Stimulated activated CD4-positive, alpha-beta T cell treated with anti-CD3 and anti-CD28 coated beads, Interleukin-1b, Interleukin-23, amount 100 ng/mL, for 48 hours (primary cell): Measurements from ENCODE around the gene RABL2A.
A peak's percentile ranks its signal among the peaks of the same experiment; 100 is the strongest.
"Not testable (repeated sequence)": the region's sequence is repeated elsewhere in the genome, so short reads cannot be mapped to it uniquely, and the experiment has no call there.

Source experiments
- DNase-seq: peaks from one replicate; pipeline ENCODE4 v3.0.0-alpha.2; 2020

The RABL2A gene

DNA sequence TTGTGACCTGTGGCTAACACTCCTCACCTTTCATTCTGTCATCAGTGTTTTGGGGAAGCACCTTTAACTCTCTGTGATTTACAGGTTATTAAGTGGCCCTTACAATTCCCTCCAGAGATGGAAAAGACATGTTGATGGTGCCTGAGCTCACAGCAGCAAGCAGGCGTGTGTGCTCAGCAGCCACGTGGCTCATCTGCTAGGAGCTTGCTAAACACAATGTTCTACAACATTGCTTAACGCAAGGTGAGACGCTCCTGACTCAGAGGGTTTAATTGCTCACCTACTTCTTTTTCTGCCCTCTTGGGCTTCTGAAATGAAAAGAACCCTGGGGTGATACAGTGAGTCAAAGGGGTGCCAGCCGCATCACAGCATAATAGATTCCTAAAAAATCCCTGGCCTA is 6.1 kb upstream of the RABL2A start:
- peak; percentile 36 for DNase-seq

DNA sequence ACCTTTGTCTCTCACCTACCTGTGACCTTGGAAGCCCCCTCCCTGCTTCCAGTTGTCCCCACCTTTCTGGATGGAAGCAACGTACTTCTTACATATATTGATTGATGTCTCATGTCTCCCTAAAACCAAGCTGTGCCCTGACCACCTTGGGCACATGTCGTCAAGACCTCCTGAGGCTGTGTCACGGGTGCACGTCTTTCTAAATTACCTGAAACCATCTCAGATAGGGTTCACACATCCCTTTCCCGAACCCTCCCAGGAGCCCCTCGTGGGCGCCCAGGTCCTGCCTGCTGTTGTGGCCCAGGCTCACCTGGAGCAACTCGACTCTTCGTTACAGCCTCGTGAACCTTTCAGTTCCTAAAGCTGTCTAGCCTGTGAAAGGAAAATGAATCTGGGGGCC is 1.2 kb upstream of the RABL2A start:
- DNase-seq = not testable (repeated sequence)

GRCh38 chr2:113632849-113633345 is 5.8 kb downstream of the RABL2A start:
- DNase-seq = not testable (repeated sequence)

- not testable (repeated sequence) for DNase-seq
Observed at GRCh38 chr2:113635358-113635757, 8.3 kb downstream of the RABL2A start.

GRCh38 chr2:113636226-113636625 is 9.2 kb downstream of the RABL2A start:
- DNase-seq = not testable (repeated sequence)

GRCh38 chr2:113638084-113638483 is 11.0 kb downstream of the RABL2A start:
- not testable (repeated sequence) for DNase-seq

- not testable (repeated sequence) for DNase-seq
Observed at GRCh38 chr2:113646217-113646616, 19.2 kb downstream of the RABL2A start.

DNA sequence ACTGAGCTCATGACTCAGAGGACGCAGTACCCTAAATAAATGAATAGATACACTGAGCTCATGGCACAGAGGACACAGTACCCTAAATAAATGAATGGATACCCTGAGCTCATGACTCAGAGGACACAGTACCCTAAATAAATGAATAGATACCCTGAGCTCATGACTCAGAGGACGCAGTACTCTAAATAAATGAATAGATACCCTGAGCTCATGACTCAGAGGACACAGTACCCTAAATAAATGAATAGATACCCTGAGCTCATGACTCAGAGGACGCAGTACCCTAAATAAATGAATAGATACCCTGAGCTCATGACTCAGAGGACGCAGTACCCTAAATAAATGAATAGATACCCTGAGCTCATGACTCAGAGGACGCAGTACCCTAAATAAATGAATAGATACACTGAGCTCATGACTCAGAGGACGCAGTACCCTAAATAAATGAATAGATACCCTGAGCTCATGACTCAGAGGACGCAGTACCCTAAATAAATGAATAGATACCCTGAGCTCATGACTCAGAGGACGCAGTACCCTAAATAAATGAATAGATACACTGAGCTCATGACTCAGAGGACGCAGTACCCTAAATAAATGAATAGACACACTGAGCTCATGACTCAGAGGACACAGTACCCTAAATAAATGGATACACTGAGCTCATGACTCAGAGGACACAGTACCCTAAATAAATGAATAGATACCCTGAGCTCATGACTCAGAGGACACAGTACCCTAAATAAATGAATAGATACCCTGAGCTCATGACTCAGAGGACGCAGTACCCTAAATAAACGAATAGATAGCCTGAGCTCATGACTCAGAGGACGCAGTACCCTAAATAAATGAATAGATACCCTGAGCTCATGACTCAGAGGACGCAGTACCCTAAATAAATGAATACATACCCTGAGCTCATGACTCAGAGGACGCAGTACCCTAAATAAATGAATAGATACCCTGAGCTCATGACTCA is 24.1 kb downstream of the RABL2A start:
- not testable (repeated sequence) for DNase-seq

DNA sequence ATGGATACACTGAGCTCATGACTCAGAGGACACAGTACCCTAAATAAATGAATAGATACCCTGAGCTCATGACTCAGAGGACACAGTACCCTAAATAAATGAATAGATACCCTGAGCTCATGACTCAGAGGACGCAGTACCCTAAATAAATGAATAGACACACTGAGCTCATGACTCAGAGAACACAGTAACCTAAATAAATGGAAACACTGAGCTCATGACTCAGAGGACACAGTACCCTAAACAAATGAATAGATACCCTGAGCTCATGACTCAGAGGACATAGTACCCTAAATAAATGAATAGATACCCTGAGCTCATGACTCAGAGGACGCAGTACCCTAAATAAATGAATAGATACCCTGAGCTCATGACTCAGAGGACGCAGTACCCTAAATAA is 25.5 kb downstream of the RABL2A start:
- not testable (repeated sequence) for DNase-seq

- not testable (repeated sequence) for DNase-seq
Observed at GRCh38 chr2:113656031-113656624, 29.1 kb downstream of the RABL2A start.

- DNase-seq = not testable (repeated sequence)
Observed at GRCh38 chr2:113657735-113658134, 30.7 kb downstream of the RABL2A start.

DNA sequence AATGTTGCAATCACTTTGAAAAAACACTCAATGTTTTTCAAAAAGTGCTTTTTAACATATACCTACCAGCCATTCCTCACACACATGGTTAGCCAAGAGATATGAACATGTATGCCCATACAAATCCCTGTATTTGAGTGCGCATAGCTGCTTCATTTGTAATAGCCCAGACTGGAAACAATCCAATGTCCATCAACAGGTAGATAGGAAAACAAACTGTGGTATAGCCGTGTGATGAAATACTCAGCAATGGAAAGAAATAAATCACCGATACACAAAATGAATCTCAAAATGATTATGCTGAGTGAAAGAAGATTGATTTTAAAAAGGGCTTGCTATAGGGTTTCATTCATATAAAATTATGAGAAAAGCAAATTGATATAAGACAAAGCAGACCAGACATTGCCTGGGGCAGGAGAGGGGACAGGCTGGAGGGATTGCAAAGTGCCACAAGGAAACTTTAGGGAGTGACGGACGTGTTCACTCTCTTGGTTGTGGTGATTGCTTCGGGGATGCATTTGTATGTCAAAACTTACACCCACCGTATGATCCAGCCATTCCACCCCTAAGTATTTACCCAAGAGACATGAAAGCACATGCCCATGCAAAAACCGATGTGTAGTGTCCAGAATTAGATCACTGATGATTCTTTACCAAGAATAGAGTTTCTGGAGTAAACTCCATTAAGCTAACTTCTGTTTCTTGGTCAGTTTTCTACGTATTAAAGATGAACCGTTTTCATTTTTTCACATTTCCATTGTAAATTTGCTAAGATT is 36.4 kb downstream of the RABL2A start:
- not testable (repeated sequence) for DNase-seq

- not testable (repeated sequence) for DNase-seq
Observed at GRCh38 chr2:113664761-113665533, 37.9 kb downstream of the RABL2A start.

DNA sequence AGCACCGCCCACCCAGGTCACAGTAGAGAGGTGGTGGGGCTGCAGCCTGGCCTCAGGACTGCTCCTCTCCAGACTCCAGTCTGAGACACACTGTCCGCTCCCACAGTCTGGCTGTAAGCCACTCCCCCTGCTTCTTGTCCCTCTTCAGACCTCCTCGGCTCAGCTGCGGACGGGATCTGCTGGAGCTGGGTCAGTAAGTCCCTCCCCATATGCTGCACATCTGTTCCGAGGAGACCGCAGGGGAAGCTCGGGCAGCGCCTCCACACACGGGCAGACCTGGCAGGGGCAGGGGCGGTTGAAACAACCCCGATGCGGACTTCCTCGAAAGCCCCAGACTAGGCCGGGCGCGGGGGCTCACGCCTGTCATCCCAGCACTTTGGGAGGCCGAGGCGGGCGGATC is 41.9 kb downstream of the RABL2A start:
- not testable (repeated sequence) for DNase-seq

- no peak for DNase-seq
Observed at GRCh38 chr2:113672326-113672932, 45.4 kb downstream of the RABL2A start.

GRCh38 chr2:113675875-113676274 is 48.8 kb downstream of the RABL2A start:
- DNase-seq = no peak

- no peak for DNase-seq
Observed at GRCh38 chr2:113676623-113677266, 49.7 kb downstream of the RABL2A start.

DNA sequence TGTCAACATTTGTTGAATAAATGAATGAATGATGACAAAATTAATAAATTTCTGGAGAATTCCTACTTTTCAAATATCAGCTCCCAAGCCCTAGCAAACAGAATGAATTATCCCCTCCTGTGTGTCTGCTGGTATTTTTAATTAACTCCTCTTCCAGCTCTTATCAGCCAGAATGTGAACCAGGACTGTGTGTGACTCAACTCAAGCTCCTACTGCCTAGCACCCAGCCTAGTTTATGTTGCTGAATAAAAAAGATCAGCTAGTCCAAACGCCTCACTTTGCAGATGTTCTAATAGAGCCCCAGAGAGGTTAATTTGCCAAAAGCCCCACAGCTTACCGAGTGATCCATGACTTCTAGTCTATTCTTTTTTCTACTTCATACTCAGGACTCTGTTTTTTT is 50.3 kb downstream of the RABL2A start:
- no peak for DNase-seq

DNA sequence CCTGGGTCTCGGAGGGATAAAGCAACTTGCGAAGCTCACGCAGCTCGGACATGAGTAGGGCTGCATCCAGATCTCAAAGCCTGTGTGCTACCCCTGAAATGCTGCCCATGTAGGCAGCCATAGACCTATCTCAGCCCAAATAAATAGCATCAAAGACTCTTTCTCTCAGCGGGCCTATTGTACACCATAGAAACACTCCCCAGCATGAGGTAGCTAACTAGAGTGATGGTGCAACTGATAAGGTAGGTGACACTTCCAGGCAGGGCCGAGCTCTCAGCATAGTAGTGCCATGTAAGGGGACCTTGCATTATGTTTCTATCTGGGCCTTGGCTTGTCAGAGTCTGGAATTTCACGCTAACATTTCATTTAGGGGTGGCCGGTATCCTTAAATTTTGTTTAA is 52.4 kb downstream of the RABL2A start:
- no peak for DNase-seq

DNA sequence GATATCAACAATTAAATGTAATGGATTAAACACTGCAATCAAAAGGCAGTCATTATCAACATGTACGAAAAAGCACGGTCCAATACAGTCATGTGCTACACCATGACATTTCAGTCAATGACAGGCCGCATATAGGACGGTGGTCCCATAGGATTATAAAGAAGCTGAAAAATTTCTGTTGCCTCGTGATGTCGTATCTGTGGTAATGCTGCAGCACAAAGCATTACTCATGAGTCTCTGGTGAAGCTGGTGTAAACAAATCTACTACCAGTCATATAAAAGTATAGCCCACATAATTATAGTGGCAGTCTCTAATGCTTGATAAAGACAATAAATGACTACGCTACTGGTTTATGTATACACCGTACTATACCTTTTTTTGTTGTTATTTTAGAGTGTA is 58.4 kb downstream of the RABL2A start:
- DNase-seq = no peak

DNA sequence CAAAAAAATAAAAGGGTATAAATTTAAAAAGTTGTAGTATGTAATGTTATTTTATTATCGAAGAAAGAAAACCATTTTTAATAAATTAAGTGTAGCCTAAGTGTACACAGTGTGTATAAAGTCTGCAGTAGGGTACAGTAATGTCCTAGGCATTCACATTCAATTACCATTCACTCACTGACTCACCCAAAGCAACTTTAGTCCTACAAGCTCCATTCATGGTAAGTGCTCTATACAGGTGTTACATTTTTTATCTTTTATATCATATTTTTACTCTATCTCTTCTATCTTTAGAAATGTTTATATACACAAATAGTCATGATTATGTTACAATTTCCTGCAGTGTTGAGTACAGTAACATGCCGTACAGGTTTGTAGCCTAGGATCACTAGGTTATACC is 59.5 kb downstream of the RABL2A start:
- DNase-seq = no peak
